IMR-90 (cell line): ENCODE results near the gene SPHK1. TPM values are rescaled to one million over a fixed set of nuclear protein-coding genes. Genes with fewer than 3 reads are reported as not detected.

Experiments used
- ATAC-seq: fragments of 200-7000 bp; cut with Tn5 transposase; 2 replicates; pipeline ENCODE4 v1.9.1; 2020; ENCODE audit warnings: low read depth, mild to moderate bottlenecking, moderate library complexity
- BruUV-seq: library from RNA; stranded (reverse); fragments of 400-500 nt; replicated peaks from 2 replicates; lab custom pipeline; 2021; lab: Mats Ljungman, UMichigan
- CTCF ChIA-PET: fragments of 300-600 bp; formaldehyde crosslinking; extraction: SDS; loops from one replicate; lab custom pipeline; 2021; ENCODE audit warnings: antibody characterized with exemption; lab: Yijun Ruan, JAX
- POLR2A ChIA-PET: fragments of 300-600 bp; sonication (Branson Sonifier 250); formaldehyde crosslinking; loops from one replicate; lab custom pipeline; 2022; ENCODE audit warnings: antibody characterized with exemption; ENCODE audit not compliant: unreplicated experiment; lab: Charles Lee
- DNase-seq: peaks from one replicate; pipeline ENCODE4 v3.0.0; 2013
- H2AFZ ChIP-seq: replicated peaks from 2 replicates; pipeline ENCODE3; 2013; ENCODE audit warnings: low read length, mild to moderate bottlenecking; ENCODE audit not compliant: poor library complexity
- H2AK5ac ChIP-seq: 2 replicates; pipeline ENCODE4 v1.6.1; 2013; ENCODE audit warnings: low read depth, low read length, inconsistent platforms
- H2AK9ac ChIP-seq: replicated peaks from 2 replicates; pipeline ENCODE3; 2013; ENCODE audit warnings: mild to moderate bottlenecking, low read depth, low read length, moderate library complexity; ENCODE audit not compliant: poor library complexity
- H2BK120ac ChIP-seq: 2 replicates; pipeline ENCODE4 v1.6.1; 2013; ENCODE audit warnings: low read depth, low read length, inconsistent platforms
- H2BK15ac ChIP-seq: 3 replicates; pipeline ENCODE4 v1.6.1; 2013; ENCODE audit warnings: low read depth, low read length, inconsistent platforms
- H2BK20ac ChIP-seq: 2 replicates; pipeline ENCODE4 v1.6.1; 2013; ENCODE audit warnings: low read depth, mild to moderate bottlenecking, inconsistent platforms, low read length, moderate library complexity
- H2BK5ac ChIP-seq: 2 replicates; pipeline ENCODE4 v1.6.1; 2013; ENCODE audit warnings: mild to moderate bottlenecking, low read depth, low read length, inconsistent platforms; ENCODE audit not compliant: poor library complexity, severe bottlenecking
- H3K14ac ChIP-seq: replicated peaks from 2 replicates; pipeline ENCODE4 v1.6.1; 2013; ENCODE audit warnings: low read depth, low read length, inconsistent platforms
- H3K18ac ChIP-seq: 2 replicates; pipeline ENCODE4 v1.6.1; 2013; ENCODE audit warnings: low read depth, low read length, control low read depth
- H3K23ac ChIP-seq: 2 replicates; pipeline ENCODE4 v1.6.1; 2013; ENCODE audit warnings: low read depth, low read length, inconsistent platforms
- H3K27ac ChIP-seq: 2 replicates; pipeline ENCODE4 v1.5.1; 2013; ENCODE audit warnings: mild to moderate bottlenecking, control low read depth, low read length; ENCODE audit not compliant: insufficient read depth
- H3K27me3 ChIP-seq: 2 replicates; pipeline ENCODE4 v1.6.1; 2013; ENCODE audit warnings: low read length; ENCODE audit not compliant: control insufficient read depth, insufficient read depth
- H3K36me3 ChIP-seq: 2 replicates; pipeline ENCODE4 v1.6.1; 2013; ENCODE audit warnings: low read length, mixed read lengths; ENCODE audit not compliant: control insufficient read depth, insufficient read depth
- H3K4ac ChIP-seq: 2 replicates; pipeline ENCODE4 v1.6.1; 2013; ENCODE audit warnings: low read depth, low read length, inconsistent platforms
- H3K4me1 ChIP-seq: 2 replicates; pipeline ENCODE4 v1.6.1; 2013; ENCODE audit warnings: low read length, mixed read lengths; ENCODE audit not compliant: control insufficient read depth, insufficient read depth
- H3K4me2 ChIP-seq: 2 replicates; pipeline ENCODE4 v1.6.1; 2013; ENCODE audit warnings: low read depth, mild to moderate bottlenecking, control low read depth, low read length, moderate library complexity
- H3K4me3 ChIP-seq: 2 replicates; pipeline ENCODE4 v1.5.1; 2013; ENCODE audit warnings: low read depth, mild to moderate bottlenecking, control low read depth, low read length, moderate library complexity; ENCODE audit not compliant: insufficient read depth
- H3K56ac ChIP-seq: 2 replicates; pipeline ENCODE4 v1.6.1; 2013; ENCODE audit warnings: low read length, inconsistent platforms; ENCODE audit not compliant: insufficient read depth; ENCODE audit errors: extremely low read depth
- H3K79me1 ChIP-seq, 2 experiments: 2 replicates each; pipeline ENCODE4 v1.6.1; 2013; ENCODE audit warnings: low read length in 2 of 2, inconsistent platforms in 1 of 2, low read depth in 1 of 2
- H3K9ac ChIP-seq: 2 replicates; pipeline ENCODE4 v1.6.1; 2013; ENCODE audit warnings: low read depth, low read length, control low read depth
- H3K9me1 ChIP-seq: 2 replicates; pipeline ENCODE4 v1.6.1; 2013; ENCODE audit warnings: low read length, inconsistent platforms; ENCODE audit not compliant: insufficient read depth
- H3K9me3 ChIP-seq: 2 replicates; pipeline ENCODE4 v1.6.1; 2013; ENCODE audit warnings: low read length; ENCODE audit not compliant: control insufficient read depth, insufficient read depth
- H4K20me1 ChIP-seq: 2 replicates; pipeline ENCODE4 v1.6.1; 2013; ENCODE audit warnings: low read length, inconsistent platforms; ENCODE audit not compliant: insufficient read depth
- H4K5ac ChIP-seq: 2 replicates; pipeline ENCODE4 v1.6.1; 2013; ENCODE audit warnings: mild to moderate bottlenecking, low read depth, low read length, control low read depth
- H4K8ac ChIP-seq, 2 experiments: 2 replicates each; pipeline ENCODE4 v1.6.1; 2013; ENCODE audit warnings: low read depth in 2 of 2, low read length in 2 of 2, control low read depth in 1 of 2, inconsistent platforms in 1 of 2
- H4K91ac ChIP-seq: 2 replicates; pipeline ENCODE4 v1.6.1; 2013; ENCODE audit warnings: low read depth, low read length, inconsistent platforms; ENCODE audit not compliant: insufficient read depth
- BHLHE40 ChIP-seq: fragments of 150-350 bp; IDR thresholded peaks from 2 replicates; pipeline ENCODE4 v1.6.1; 2016; ENCODE audit warnings: mild to moderate bottlenecking, low read depth, low read length
- MAZ ChIP-seq: IDR thresholded peaks from 2 replicates; pipeline ENCODE4 v1.6.1; 2012; ENCODE audit warnings: low read depth, mild to moderate bottlenecking, low read length, improper control_type of control experiment, moderate library complexity, borderline replicate concordance
- MXI1 ChIP-seq: IDR thresholded peaks from 2 replicates; pipeline ENCODE4 v1.6.1; 2012; ENCODE audit warnings: low read depth, mild to moderate bottlenecking, low read length, moderate library complexity, borderline replicate concordance
- NFE2L2 ChIP-seq: fragments of 150-350 bp; IDR thresholded peaks from 2 replicates; pipeline ENCODE4 v1.6.1; 2016; ENCODE audit warnings: low read depth, mild to moderate bottlenecking, low read length
- RAD21 ChIP-seq: IDR thresholded peaks from 2 replicates; pipeline ENCODE4 v1.6.1; 2012; ENCODE audit warnings: low read length, improper control_type of control experiment
- RFX5 ChIP-seq: IDR thresholded peaks from 2 replicates; pipeline ENCODE4 v1.8.0; 2012; ENCODE audit warnings: low read depth, mild to moderate bottlenecking, low read length, moderate library complexity
- SMC3 ChIP-seq: fragments of 150-350 bp; IDR thresholded peaks from 2 replicates; pipeline ENCODE4 v1.6.1; 2016; ENCODE audit warnings: low read depth, mild to moderate bottlenecking, antibody characterized with exemption, low read length, moderate library complexity
- WGBS, 2 experiments: methylation state at CpG; one replicate each; pipeline versions ENCODE4 v1.1.5 to v1.1.7; 2013; ENCODE audit warnings: missing lambda C conversion rate in 2 of 2; ENCODE audit not compliant: insufficient read length in 1 of 2; ENCODE audit errors: extremely low coverage in 2 of 2; 5-methylcytosine and 5-hydroxymethylcytosine counted together
- dilution Hi-C: fragments of 300-500 bp; cut with HindIII; formaldehyde crosslinking; loops from one replicate; pipeline ENCODE4 v1.14.3; 2018; ENCODE audit warnings: low sequenced_read_pairs; ENCODE audit not compliant: unreplicated experiment
- in situ Hi-C: fragments of 300-500 bp; cut with MboI; formaldehyde crosslinking; loops from 3 replicates; pipeline ENCODE4 v1.14.3; 2019; ENCODE audit warnings: low sequenced_read_pairs, inconsistent platforms, mixed read lengths
- intact Hi-C: fragments of 100-400 bp; cut with micrococcal nuclease; formaldehyde crosslinking; loops from 2 replicates; pipeline ENCODE4 v1.10.0; 2022
- polyA plus RNA-seq, 3 experiments: library from polyadenylated mRNA; depleted of rRNA; stranded (reverse); fragments of >200 nt; gene quantifications; 2 replicates each; pipeline ENCODE4 v1.2.3, GENCODE V29; 2012; ENCODE audit warnings: low replicate concordance in 1 of 3
- total RNA-seq: library from RNA; depleted of rRNA; stranded (reverse); fragments of >200 nt; gene quantifications from 2 replicates; pipeline ENCODE4 v1.2.3, GENCODE V29; 2012
- TF ChIP-seq, protein P1 (sequence below): conservative IDR thresholded peaks from 2 replicates; pipeline ENCODE4 v1.5.1; 2012; ENCODE audit warnings: mild to moderate bottlenecking, low read depth, low read length, improper control_type of control experiment
- TF ChIP-seq, protein P2 (sequence below): fragments of 150-350 bp; IDR thresholded peaks from 2 replicates; pipeline ENCODE4 v1.6.1; 2016; ENCODE audit warnings: low read depth, mild to moderate bottlenecking, low read length, moderate library complexity, borderline replicate concordance
- TF ChIP-seq, protein P3 (sequence below): fragments of 150-350 bp; IDR thresholded peaks from 2 replicates; pipeline ENCODE4 v1.6.1; 2017; ENCODE audit warnings: mild to moderate bottlenecking, antibody characterized with exemption, low read length, low read depth

SPHK1 gene
- total and polyA plus RNA-seq, 2 of the 4 experiments (the other 2 are of a cell fraction): 44.4 to 82.7 TPM

DNA sequence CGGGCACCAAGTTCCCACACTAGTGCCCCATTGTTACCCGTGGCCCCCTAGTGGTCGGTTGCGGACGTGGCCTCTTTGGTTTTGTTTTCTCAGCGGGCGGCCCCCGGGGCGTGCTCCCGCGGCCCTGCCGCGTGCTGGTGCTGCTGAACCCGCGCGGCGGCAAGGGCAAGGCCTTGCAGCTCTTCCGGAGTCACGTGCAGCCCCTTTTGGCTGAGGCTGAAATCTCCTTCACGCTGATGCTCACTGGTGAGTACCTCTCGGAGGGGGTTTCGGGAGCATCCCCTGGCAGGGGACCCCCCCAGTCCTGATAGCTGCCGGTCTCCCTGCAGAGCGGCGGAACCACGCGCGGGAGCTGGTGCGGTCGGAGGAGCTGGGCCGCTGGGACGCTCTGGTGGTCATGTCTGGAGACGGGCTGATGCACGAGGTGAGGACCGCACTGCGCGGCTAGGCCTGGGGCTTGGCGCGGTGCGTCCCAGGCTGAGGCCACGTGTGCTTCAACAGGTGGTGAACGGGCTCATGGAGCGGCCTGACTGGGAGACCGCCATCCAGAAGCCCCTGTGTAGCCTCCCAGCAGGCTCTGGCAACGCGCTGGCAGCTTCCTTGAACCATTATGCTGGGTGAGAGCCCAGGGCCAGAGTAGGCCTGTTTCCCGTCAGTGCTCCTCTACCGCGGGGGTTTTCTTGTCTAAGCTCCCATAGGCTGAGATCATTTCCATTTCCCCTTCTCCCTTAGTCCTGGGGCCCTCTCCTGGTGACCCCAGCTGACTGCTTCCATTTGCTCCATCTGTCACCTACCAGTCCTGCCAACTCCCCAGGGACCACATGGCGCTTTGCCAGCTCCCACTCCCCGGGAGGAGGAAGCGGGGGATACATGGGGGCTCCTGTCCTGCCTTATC is 1.7 kb downstream of the SPHK1 start:
- dilution Hi-C loops (no loop called here), in situ Hi-C loops (no loop called here)

More for the DNA sequence above, 1.7 kb downstream of the SPHK1 start:
- Histone ChIP-seq H4K8ac (peak overlapping the region; percentile 31 to 53; a peak in 3 of 4 replicates), H3K79me1 (peaks cover 14 to 63% of the 10 kb centered on the region in 2 experiments; a peak in 3 of 4 replicates), H2AFZ (peak overlapping the region; percentile 89), H4K20me1 (peaks cover 38% of the 10 kb centered on the region), H3K4me1 (peaks cover 13% of the 10 kb centered on the region), H2BK15ac (no peak overlapping the region), H3K23ac (peak overlapping the region; percentile 70), H2BK120ac (no peak overlapping the region; the same call in 1 of the 2 replicates), H2AK5ac (peak overlapping the region; percentile 91), H3K27ac (peak overlapping the region; percentile 95; the same call in 1 of the 2 replicates), H3K4me3 (peak overlapping the region; percentile 80), H3K4me2 (peak overlapping the region; percentile 96), H3K9me3 (no peaks in the 10 kb centered on the region), H2AK9ac (peak overlapping the region; percentile 96), H3K14ac (peak overlapping the region; percentile 60), H3K56ac (peak overlapping the region; percentile 50), H3K36me3 (peaks cover 19% of the 10 kb centered on the region), H2BK20ac (no peak overlapping the region), H3K27me3 (no peaks in the 10 kb centered on the region), H3K9ac (peak overlapping the region; percentile 65), H2BK5ac (peak overlapping the region; percentile 61), H3K9me1 (0 out of 2 replicates have a peak, but pooled peaks cover 4% of the 10 kb centered on the region), H3K4ac (peak overlapping the region; percentile 46; the same call in 1 of the 2 replicates), H4K91ac (peak overlapping the region; percentile 56), H4K5ac (peak overlapping the region; percentile 39), H3K18ac (no peak overlapping the region; the same call in 1 of the 2 replicates)
- ATAC-seq (peak; percentile 41), DNase-seq (peak; percentile 78)
- no peak for TF ChIP-seq NFE2L2
- TF ChIP-seq SMC3: peak; percentile 58
- TF ChIP-seq, protein P1, sequence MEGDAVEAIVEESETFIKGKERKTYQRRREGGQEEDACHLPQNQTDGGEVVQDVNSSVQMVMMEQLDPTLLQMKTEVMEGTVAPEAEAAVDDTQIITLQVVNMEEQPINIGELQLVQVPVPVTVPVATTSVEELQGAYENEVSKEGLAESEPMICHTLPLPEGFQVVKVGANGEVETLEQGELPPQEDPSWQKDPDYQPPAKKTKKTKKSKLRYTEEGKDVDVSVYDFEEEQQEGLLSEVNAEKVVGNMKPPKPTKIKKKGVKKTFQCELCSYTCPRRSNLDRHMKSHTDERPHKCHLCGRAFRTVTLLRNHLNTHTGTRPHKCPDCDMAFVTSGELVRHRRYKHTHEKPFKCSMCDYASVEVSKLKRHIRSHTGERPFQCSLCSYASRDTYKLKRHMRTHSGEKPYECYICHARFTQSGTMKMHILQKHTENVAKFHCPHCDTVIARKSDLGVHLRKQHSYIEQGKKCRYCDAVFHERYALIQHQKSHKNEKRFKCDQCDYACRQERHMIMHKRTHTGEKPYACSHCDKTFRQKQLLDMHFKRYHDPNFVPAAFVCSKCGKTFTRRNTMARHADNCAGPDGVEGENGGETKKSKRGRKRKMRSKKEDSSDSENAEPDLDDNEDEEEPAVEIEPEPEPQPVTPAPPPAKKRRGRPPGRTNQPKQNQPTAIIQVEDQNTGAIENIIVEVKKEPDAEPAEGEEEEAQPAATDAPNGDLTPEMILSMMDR: peak; percentile 79
- TF ChIP-seq MAZ: peak; percentile 50; the same call in 1 of the 2 replicates
- TF ChIP-seq BHLHE40: peak; percentile 83
- no peak for TF ChIP-seq RFX5
- TF ChIP-seq, protein P2, sequence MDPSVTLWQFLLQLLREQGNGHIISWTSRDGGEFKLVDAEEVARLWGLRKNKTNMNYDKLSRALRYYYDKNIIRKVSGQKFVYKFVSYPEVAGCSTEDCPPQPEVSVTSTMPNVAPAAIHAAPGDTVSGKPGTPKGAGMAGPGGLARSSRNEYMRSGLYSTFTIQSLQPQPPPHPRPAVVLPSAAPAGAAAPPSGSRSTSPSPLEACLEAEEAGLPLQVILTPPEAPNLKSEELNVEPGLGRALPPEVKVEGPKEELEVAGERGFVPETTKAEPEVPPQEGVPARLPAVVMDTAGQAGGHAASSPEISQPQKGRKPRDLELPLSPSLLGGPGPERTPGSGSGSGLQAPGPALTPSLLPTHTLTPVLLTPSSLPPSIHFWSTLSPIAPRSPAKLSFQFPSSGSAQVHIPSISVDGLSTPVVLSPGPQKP: no peak
- TF ChIP-seq MXI1: peak; percentile 51; the same call in 1 of the 2 replicates
- peak; percentile 58 for TF ChIP-seq RAD21
- TF ChIP-seq, protein P3, sequence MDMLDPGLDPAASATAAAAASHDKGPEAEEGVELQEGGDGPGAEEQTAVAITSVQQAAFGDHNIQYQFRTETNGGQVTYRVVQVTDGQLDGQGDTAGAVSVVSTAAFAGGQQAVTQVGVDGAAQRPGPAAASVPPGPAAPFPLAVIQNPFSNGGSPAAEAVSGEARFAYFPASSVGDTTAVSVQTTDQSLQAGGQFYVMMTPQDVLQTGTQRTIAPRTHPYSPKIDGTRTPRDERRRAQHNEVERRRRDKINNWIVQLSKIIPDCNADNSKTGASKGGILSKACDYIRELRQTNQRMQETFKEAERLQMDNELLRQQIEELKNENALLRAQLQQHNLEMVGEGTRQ: peak; percentile 72; the same call in 1 of the 2 replicates
- no TSS peak for BruUV-seq
- POLR2A ChIA-PET: interaction anchor here (0.6 kb wide), 1 partner anchor 270 kb away, joined by 4 read pairs; no protein-coding TSS in a partner anchor
- CTCF ChIA-PET: interaction anchor here (0.6 to 1.4 kb wide), 12 partner anchors 12 to 166 kb away, joined by 3 to 7 read pairs (median 4); partner anchors contain the start of gene PRPSAP1
- 31% methylated on average over 41 of the region's 52 CpGs; no CpG with 5 or more reads in 1 of the 2 experiments for WGBS, 2 experiments
- intact Hi-C loops: loop anchor here (1.0 to 2.0 kb wide), 2 partner anchors 15 to 32 kb away; no protein-coding TSS in a partner anchor
